Esophagus muscularis mucosa (tissue), 4 donors: ENCODE results near the gene NSF. TPM values are rescaled to one million over a fixed set of nuclear protein-coding genes. Genes with fewer than 3 reads are reported as not detected.

Source experiments
- DNase-seq: peaks from one replicate; pipeline ENCODE4 v3.0.0-alpha.2; 2017; ENCODE audit errors: extremely low spot score
- H3K27ac ChIP-seq, 4 donors: fragments of 200-600 bp; sonication (generic); replicated peaks in 1 of 4; 1 replicate in 3 of 4; 2 replicates in 1 of 4; pipeline ENCODE4 v1.5.1; 2016 to 2019; ENCODE audit warnings: mild to moderate bottlenecking in 1 of 4
- H3K27me3 ChIP-seq, 4 donors: fragments of 200-600 bp; sonication (generic); one replicate each; pipeline versions ENCODE4 v1.5.1 to v1.6.0; 2016 to 2019
- H3K36me3 ChIP-seq, 4 donors: fragments of 200-600 bp; sonication (generic); one replicate each; pipeline ENCODE4 v1.5.1; 2016 to 2019
- H3K4me1 ChIP-seq, 4 donors: fragments of 200-600 bp; sonication (generic); one replicate each; pipeline ENCODE4 v1.5.1; 2016 to 2019
- H3K4me3 ChIP-seq, 4 donors: fragments of 200-600 bp; sonication (generic); 1 replicate in 2 of 4; 2 replicates in 2 of 4; pipeline ENCODE4 v1.5.1; 2016 to 2019; ENCODE audit warnings: mild to moderate bottlenecking in 4 of 4, moderate library complexity in 1 of 4
- H3K9me3 ChIP-seq, 4 donors: fragments of 200-600 bp; sonication (generic); 1 replicate in 3 of 4; 2 replicates in 1 of 4; pipeline ENCODE4 v1.5.1; 2016 to 2019
- CTCF ChIP-seq, 3 experiments: fragments of 200-600 bp in 2 of 3; fragments of 450-650 bp in 1 of 3; sonication (generic) in 2 of 3; IDR thresholded peaks; one replicate each; pipeline ENCODE4 v1.5.1; 2017 to 2019; ENCODE audit warnings: antibody characterized with exemption in 3 of 3, mild to moderate bottlenecking in 2 of 3, moderate library complexity in 1 of 3
- EP300 ChIP-seq: sonication (generic); formaldehyde crosslinking; IDR thresholded peaks from one replicate; pipeline ENCODE4 v1.6.1; 2017; ENCODE audit warnings: antibody characterized with exemption
- POLR2A ChIP-seq: fragments of 450-650 bp; IDR thresholded peaks from one replicate; pipeline ENCODE4 v1.6.1; 2017; ENCODE audit warnings: antibody characterized with exemption, moderate library complexity, mild to moderate bottlenecking, low read depth
- POLR2AphosphoS5 ChIP-seq, 2 donors: sonication (generic); formaldehyde crosslinking; IDR thresholded peaks; one replicate each; pipeline ENCODE4 v1.6.1; 2017; ENCODE audit warnings: antibody characterized with exemption in 2 of 2
- WGBS: methylation state at CpG from one replicate; pipeline ENCODE4 v1.1.5; 2018; 5-methylcytosine and 5-hydroxymethylcytosine counted together
- intact Hi-C: fragments of 100-400 bp; cut with DNase I; formaldehyde crosslinking; loops from one replicate; pipeline ENCODE4 v1.15.1; 2023
- total RNA-seq, 4 donors: library from RNA; depleted of rRNA; stranded (reverse); fragments of >200 nt; gene quantifications; one replicate each; pipeline versions ENCODE4 v1.1.0 to v1.2.1, GENCODE V29; 2016

Gene NSF
- total RNA-seq, 4 donors from 2014 or later = 15.7 to 25.3 (median 17.9) TPM

GRCh38 chr17:46720408-46720807, 129.9 kb downstream of the NSF start:
- intact Hi-C loops = no loop called here
- no peak for DNase-seq
- TF ChIP-seq POLR2A (no peak), CTCF (IDR thresholded peaks at IDR 0.05) (no peak), POLR2AphosphoS5 (IDR thresholded peaks at IDR 0.05) (no peak), EP300 (no peak)
- Histone ChIP-seq H3K9me3 (no peaks in the 10 kb centered on the region), H3K4me3 (no peak overlapping the region), H3K27ac (no peak overlapping the region), H3K4me1 (no peaks in the 10 kb centered on the region), H3K27me3 (no peaks in the 10 kb centered on the region), H3K36me3 (peaks cover 0 to 22% (median 8%) of the 10 kb centered on the region in 4 donors)
- WGBS = 64% methylated on average over 5 of the region's 5 CpGs

GRCh38 chr17:46722662-46723285, 132.3 kb downstream of the NSF start:
- Histone ChIP-seq H3K4me1 (no peaks in the 10 kb centered on the region), H3K27ac (no peak overlapping the region), H3K36me3 (peaks cover 0 to 25% (median 10%) of the 10 kb centered on the region in 4 donors), H3K27me3 (no peaks in the 10 kb centered on the region), H3K4me3 (no peak overlapping the region), H3K9me3 (no peaks in the 10 kb centered on the region)
- DNase-seq = no peak
- WGBS = 66% methylated on average over 7 of the region's 7 CpGs
- TF ChIP-seq POLR2AphosphoS5 (IDR thresholded peaks at IDR 0.05) (no peak), POLR2A (no peak), EP300 (no peak), CTCF (IDR thresholded peaks at IDR 0.05) (no peak)
- intact Hi-C loops = no loop called here

- intact Hi-C loops = no loop called here
- WGBS = 89% methylated on average over 3 of the region's 3 CpGs
- H3K36me3 ChIP-seq = peaks cover 0 to 33% (median 13%) of the 10 kb centered on the region in 4 donors
- no peaks in the 10 kb centered on the region for H3K27me3 ChIP-seq
- no peak overlapping the region for H3K4me3 ChIP-seq
- H3K4me1 ChIP-seq = no peaks in the 10 kb centered on the region
- no peak for DNase-seq
- no peak for TF ChIP-seq EP300
- TF ChIP-seq POLR2AphosphoS5 (IDR thresholded peaks at IDR 0.05) = no peak
- no peak for TF ChIP-seq POLR2A
- no peak for TF ChIP-seq CTCF (IDR thresholded peaks at IDR 0.05)
- no peaks in the 10 kb centered on the region for H3K9me3 ChIP-seq
- H3K27ac ChIP-seq = no peak overlapping the region
Measured at GRCh38 chr17:46726206-46726605, 135.7 kb downstream of the NSF start.

GRCh38 chr17:46727572-46728348, 137.3 kb downstream of the NSF start:
- Histone ChIP-seq H3K27ac (no peak overlapping the region), H3K4me3 (no peak overlapping the region), H3K4me1 (no peaks in the 10 kb centered on the region), H3K27me3 (no peaks in the 10 kb centered on the region), H3K9me3 (no peaks in the 10 kb centered on the region), H3K36me3 (peaks cover 1 to 34% (median 16%) of the 10 kb centered on the region in 4 donors)
- TF ChIP-seq CTCF (IDR thresholded peaks at IDR 0.05) = no peak
- TF ChIP-seq POLR2A = no peak
- no peak for TF ChIP-seq POLR2AphosphoS5 (IDR thresholded peaks at IDR 0.05)
- no peak for TF ChIP-seq EP300
- WGBS = 89% methylated on average over 4 of the region's 4 CpGs
- DNase-seq = no peak
- intact Hi-C loops = no loop called here
